ENCODE data around the gene CYSRT1. TPM values are rescaled to one million over a fixed set of nuclear protein-coding genes. Genes with fewer than 3 reads are reported as not detected.
A peak's percentile ranks its signal among the peaks of the same experiment; 100 is the strongest.

CYSRT1 gene
- total RNA-seq, 1 experiment from 2014 or later: 1.0 TPM

DNA sequence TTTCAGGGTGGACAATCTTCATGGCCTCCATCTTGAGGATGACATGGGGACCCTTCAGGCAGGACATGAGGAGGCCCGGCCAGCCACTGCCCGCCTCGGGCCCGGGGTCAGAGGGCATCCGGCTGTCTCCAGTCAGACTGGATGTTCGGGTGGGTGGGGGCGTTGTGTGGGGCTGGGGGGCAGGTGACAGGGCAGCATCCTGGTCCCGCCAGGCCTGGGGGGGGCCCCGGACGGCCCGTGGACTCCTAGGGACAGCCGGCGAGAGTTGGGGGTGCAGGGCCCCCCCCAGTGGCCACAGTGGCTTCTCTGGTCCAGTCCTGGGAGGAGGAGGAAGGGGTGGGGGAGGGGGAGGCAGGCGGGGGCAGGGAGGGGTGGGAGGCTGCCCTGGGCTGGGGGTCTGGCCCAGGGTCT lies 3.9 kb upstream of the CYSRT1 start:
- Histone ChIP-seq H2BK15ac (ENCODE audit: low read depth, low read length) (no peak overlapping the region), H2BK120ac (ENCODE audit: low read depth, low read length, poor library complexity, severe bottlenecking) (no peak overlapping the region), H3K23me2 (ENCODE audit: insufficient read length, low read depth, low read length, poor library complexity, severe bottlenecking) (peaks cover 18% of the 10 kb centered on the region), H2BK20ac (ENCODE audit: low read depth, low read length, poor library complexity, severe bottlenecking) (no peak overlapping the region), H3K23ac (ENCODE audit: insufficient read length, low read depth, low read length) (no peak overlapping the region), H3K9me3 (ENCODE audit: control insufficient read depth, low read depth, low read length) (no peaks in the 10 kb centered on the region), H3K4me1 (ENCODE audit: insufficient read depth, low read length) (no peaks in the 10 kb centered on the region; the same call in 1 of the 2 replicates), H3T11ph (ENCODE audit: low read length) (no peak overlapping the region), H4K91ac (ENCODE audit: insufficient read length, low read depth, low read length) (no peak overlapping the region), H3K27me3 (ENCODE audit: insufficient read depth, low read length) (no peaks in the 10 kb centered on the region), H3K4me2 (ENCODE audit: insufficient read depth, insufficient read length, low read length) (no peak overlapping the region), H2BK5ac (ENCODE audit: insufficient read length, low read length) (no peak overlapping the region), H3K14ac (ENCODE audit: insufficient read depth, low read length) (no peak overlapping the region), H3K79me2 (ENCODE audit: insufficient read depth, low read length) (no peaks in the 10 kb centered on the region), H4K20me1 (ENCODE audit: control insufficient read depth, insufficient read depth, insufficient read length) (no peaks in the 10 kb centered on the region), H4K5ac (ENCODE audit: insufficient read length, low read depth, low read length) (no peak overlapping the region), H3K9ac (ENCODE audit: extremely low read depth, insufficient read length, low read length) (no peak overlapping the region), H3K4ac (ENCODE audit: low read depth, low read length) (no peak overlapping the region), H4K8ac (replicated peaks; ENCODE audit: insufficient read length, low read depth, low read length) (no peak overlapping the region), H3K79me1 (ENCODE audit: insufficient read depth, low read depth, low read length, poor library complexity, severe bottlenecking) (no peaks in the 10 kb centered on the region), H2AFZ (ENCODE audit: low read length) (no peak overlapping the region), H3K56ac (ENCODE audit: insufficient read length, low read depth, low read length) (no peak overlapping the region), H2BK12ac (ENCODE audit: insufficient read length, low read depth, low read length) (no peak overlapping the region), H3K18ac (ENCODE audit: insufficient read length, low read depth, low read length) (no peak overlapping the region), H3K27ac (ENCODE audit: insufficient read length, low read depth, low read length) (no peak overlapping the region), H2AK5ac (ENCODE audit: insufficient read length, low read length) (no peak overlapping the region)
- no peaks in the 10 kb centered on the region for H3K9me3 Mint-ChIP-seq
- H3K27me3 Mint-ChIP-seq (ENCODE audit: low read depth): no peaks in the 10 kb centered on the region
- peaks cover 0 to 11% (median 0%) of the 10 kb centered on the region in 3 experiments; a peak in 1 of 7 replicates for H3K36me3 Mint-ChIP-seq (ENCODE audit: insufficient read depth in 1 of 3, low read depth in 3 of 3)
- TF ChIP-seq, protein P1, sequence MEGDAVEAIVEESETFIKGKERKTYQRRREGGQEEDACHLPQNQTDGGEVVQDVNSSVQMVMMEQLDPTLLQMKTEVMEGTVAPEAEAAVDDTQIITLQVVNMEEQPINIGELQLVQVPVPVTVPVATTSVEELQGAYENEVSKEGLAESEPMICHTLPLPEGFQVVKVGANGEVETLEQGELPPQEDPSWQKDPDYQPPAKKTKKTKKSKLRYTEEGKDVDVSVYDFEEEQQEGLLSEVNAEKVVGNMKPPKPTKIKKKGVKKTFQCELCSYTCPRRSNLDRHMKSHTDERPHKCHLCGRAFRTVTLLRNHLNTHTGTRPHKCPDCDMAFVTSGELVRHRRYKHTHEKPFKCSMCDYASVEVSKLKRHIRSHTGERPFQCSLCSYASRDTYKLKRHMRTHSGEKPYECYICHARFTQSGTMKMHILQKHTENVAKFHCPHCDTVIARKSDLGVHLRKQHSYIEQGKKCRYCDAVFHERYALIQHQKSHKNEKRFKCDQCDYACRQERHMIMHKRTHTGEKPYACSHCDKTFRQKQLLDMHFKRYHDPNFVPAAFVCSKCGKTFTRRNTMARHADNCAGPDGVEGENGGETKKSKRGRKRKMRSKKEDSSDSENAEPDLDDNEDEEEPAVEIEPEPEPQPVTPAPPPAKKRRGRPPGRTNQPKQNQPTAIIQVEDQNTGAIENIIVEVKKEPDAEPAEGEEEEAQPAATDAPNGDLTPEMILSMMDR (conservative IDR thresholded peaks at IDR 0.05): no peak
- peaks cover 4 to 8% of the 10 kb centered on the region in 2 experiments for H3K4me1 Mint-ChIP-seq
- DNase-seq: no peak
- WGBS (ENCODE audit: extremely low coverage, insufficient read length, low lambda C conversion rate): no CpG with 5 or more reads among the region's 14 CpGs
- no peak overlapping the region for H3K27ac Mint-ChIP-seq
- peak overlapping the region; percentile 22 to 60; a peak in 3 of 5 replicates for H3K4me3 Mint-ChIP-seq

All from H9 (cell line).